HG03139 (cell line): ENCODE measurements around the gene SSMEM1.
"Not testable (repeated sequence)": the region's sequence is repeated elsewhere in the genome, so short reads cannot be mapped to it uniquely, and the experiment has no call there.

ENCODE experiments used
- ATAC-seq: cut with Tn5 transposase; IDR thresholded peaks from one replicate; pipeline ENCODE4 v1.9.1; 2021; ENCODE audit not compliant: unreplicated experiment

The SSMEM1 gene

DNA sequence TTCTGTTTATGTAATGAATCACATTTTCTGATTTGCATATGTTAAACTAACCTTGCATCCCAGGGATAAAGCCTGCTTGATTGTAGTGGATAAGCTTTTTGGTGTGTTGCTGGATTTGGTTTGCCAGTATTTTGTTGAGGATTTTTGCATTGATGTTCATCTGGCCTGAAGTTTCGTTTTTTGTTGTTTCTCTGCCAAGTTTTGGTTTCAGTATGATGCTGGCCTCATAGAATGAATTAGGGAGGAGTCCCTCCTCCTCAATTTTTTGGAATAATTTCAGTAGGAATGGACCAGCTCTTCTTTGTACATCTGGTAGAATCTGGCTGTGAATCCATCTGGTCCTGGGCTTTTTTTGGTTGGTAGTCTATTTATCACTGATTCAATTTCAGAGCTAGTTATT, 35.8 kb downstream of the SSMEM1 start:
- ATAC-seq = not testable (repeated sequence)

DNA sequence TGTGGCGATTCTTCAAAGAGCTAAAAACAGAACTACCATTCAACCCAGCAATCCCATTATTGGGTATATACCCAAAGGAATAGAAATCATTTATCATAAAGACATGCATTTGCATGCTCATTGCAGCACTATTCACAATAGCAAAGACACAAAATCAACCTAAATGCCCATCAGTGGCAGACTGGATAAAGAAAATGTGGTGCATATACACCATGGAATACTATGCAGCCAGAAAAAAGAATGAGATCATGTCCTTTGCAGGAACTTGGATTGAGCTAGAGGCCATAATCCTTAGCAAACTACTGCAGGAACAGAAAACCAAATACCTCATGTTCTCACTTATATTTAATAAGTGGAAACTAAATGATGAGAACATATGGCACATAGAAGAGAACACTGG, 38.8 kb downstream of the SSMEM1 start:
- ATAC-seq = not testable (repeated sequence)

DNA sequence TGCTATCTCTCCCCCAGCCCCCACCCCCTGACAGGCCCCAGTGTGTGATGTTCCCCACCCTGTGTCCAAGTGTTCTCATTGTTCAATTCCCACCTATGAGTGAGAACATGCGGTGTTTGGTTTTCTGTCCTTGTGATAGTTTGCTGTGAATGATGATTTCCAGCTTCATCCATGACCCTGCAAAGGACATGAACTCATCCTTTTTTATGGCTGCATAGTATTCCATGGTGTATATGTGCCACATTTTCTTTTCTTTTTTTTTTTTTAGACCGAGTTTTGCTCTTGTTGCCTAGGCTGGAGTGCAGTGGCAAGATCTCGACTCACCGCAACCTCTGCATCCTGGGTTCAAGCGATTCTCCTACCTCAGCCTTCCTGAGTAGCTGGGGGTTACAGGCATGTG, 41.2 kb downstream of the SSMEM1 start:
- ATAC-seq = not testable (repeated sequence)

DNA sequence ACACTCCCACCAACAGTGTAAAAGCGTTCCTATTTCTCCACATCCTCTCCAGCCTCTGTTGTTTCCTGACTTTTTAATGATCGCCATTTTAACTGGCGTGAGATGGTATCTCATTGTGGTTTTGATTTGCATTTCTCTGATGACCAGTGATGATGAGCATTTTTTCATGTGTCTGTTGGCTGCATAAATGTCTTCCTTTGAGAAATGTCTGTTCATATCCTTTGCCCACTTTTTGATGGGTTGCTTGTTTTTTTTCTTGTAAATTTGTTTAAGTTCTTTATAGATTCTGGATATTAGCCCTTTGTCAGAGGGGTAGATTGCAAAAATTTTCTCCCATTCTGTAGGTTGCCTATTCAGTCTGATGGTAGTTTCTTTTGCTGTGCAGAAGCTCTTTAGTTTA, 42.0 kb downstream of the SSMEM1 start:
- ATAC-seq = not testable (repeated sequence)

DNA sequence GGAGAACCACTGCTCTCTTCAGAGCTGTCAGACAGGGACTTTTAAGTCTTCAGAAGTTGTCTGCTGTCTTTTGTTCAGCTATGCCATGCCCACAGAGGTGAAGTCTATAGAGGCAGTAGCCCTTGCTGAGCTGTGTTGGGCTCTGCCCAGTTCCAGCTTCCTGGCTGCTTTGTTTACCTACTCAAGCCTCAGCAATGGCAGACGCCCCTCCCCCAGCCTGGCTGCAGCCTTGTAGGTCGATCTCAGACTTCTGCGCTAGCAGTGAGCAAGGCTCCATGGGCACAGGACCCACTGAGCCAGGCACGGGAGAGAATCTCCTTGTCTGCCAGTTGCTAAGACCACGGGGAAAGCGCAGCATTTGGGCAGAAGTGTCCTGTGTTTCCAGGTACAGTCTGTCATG, 46.9 kb downstream of the SSMEM1 start:
- no peak for ATAC-seq

DNA sequence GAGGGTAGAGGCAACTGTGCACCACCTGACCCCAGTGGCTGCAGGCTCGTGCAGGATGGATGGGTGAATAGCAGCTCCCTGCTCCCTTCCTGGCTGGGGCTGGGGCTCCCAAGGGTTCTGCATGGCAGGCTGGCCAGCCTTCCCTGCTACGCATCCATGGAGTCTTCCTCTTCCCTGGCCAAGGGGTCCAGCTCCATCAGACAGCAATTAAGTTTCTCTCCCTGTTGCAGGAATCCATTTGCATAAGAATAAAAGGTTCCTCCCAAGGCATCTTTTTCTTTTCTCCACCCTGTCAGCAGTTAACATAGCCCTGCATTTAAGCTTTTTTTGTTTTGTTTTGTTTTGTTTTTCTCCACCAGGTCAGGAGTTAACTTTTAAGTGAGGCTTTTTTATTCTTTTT, 49.0 kb downstream of the SSMEM1 start:
- ATAC-seq = no peak

DNA sequence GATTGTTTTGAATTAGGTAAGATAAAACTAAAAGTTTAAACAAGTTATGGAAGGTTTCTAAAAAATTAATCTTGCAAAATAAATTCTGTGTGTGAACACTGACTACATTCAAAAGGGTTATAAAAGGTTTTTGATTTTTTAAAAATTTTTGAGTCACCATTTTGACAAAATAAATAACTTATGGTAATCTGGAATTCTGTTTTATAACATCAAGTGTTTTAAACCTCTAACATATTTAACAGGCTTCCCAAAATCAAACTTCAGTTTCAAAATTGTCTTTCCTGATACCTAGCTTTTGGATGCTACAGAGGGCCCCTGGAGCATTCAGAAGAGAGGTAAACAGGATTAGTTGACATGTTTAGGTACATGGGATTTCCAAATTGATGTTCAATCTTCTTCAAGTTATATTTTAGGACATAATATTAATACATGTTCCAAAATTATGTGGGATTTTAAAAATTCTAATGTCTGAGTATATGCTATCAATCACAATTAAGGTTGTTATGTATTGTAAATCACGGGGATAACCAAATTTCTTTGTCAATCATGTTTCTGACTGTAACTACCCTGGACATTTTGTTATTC, 50.9 kb downstream of the SSMEM1 start:
- ATAC-seq = no peak

DNA sequence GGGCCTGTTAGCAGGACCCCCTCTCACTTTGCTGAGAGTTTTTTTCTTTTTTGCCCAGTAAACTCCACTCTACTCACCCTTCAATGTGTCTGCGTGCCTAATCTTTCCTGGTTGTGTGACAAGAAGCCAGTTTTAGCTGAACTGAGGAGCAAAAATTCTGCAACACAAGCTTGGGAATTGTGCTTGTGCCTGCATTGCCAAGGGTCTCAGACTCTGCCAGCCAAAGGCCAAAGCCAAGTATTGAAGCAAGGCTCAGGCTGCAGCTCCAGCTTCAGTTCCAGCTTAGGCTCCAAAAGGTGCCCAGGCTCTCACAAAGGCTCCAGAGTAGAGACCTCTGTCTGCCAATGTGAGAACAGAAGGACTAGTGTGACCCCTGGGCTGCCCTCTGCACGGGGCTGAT, 54.8 kb downstream of the SSMEM1 start:
- no peak for ATAC-seq

DNA sequence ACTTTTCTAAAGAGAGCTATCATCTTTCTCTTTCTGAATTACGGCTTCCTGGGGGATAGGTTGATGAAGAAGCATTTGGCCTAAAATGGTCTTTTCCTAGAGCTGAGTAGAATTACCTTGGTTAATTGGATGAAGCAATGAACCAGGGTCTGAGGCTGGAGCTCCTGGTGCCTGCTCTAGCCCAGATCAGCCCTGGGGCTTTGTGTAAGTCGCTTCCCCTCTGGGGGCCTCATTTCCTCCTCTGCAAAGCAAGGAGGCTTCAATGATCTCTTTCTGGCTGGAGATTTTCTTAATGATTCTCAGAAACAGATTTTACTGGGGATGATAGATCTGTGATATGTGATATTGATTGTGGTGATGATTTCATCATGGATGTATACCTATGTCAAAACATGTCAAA, 55.5 kb downstream of the SSMEM1 start:
- no peak for ATAC-seq
